HK-2 (cell line): ENCODE results near the gene GAS7.

Source experiments
- DNase-seq: peaks from one replicate; pipeline ENCODE4 v3.0.0-alpha.2; 2018; ENCODE audit not compliant: unreplicated experiment

Gene GAS7

GRCh38 chr17:9981344-9981915 lies 217.0 kb downstream of the GAS7 start:
- no peak for DNase-seq

GRCh38 chr17:9979463-9979995 lies 218.9 kb downstream of the GAS7 start:
- no peak for DNase-seq

- DNase-seq: no peak
Measured at GRCh38 chr17:9977180-9977575, 221.2 kb downstream of the GAS7 start.

GRCh38 chr17:9976283-9977179 lies 221.9 kb downstream of the GAS7 start:
- DNase-seq: no peak

- no peak for DNase-seq
Measured at GRCh38 chr17:9974448-9975381, 223.7 kb downstream of the GAS7 start.

GRCh38 chr17:9973669-9974447 lies 224.5 kb downstream of the GAS7 start:
- no peak for DNase-seq

- no peak for DNase-seq
Measured at GRCh38 chr17:9971991-9972390, 226.4 kb downstream of the GAS7 start.

- no peak for DNase-seq
Measured at GRCh38 chr17:9969301-9969935, 229.0 kb downstream of the GAS7 start.

- DNase-seq: no peak
Measured at GRCh38 chr17:9968881-9969280, 229.5 kb downstream of the GAS7 start.

- no peak for DNase-seq
Measured at GRCh38 chr17:9968008-9968407, 230.4 kb downstream of the GAS7 start.

- DNase-seq: peak; percentile 48
Measured at GRCh38 chr17:9959377-9959981, 238.9 kb downstream of the GAS7 start.

- DNase-seq: no peak
Measured at GRCh38 chr17:9958586-9959281, 239.7 kb downstream of the GAS7 start.

- DNase-seq: no peak
Measured at GRCh38 chr17:9957244-9957643, 241.2 kb downstream of the GAS7 start.

GRCh38 chr17:9956474-9957131 lies 241.8 kb downstream of the GAS7 start:
- no peak for DNase-seq

GRCh38 chr17:9953492-9953891 lies 244.9 kb downstream of the GAS7 start:
- no peak for DNase-seq

- no peak for DNase-seq
Measured at GRCh38 chr17:9951803-9952202, 246.6 kb downstream of the GAS7 start.

GRCh38 chr17:9948928-9949327 lies 249.5 kb downstream of the GAS7 start:
- DNase-seq: no peak

- no peak for DNase-seq
Measured at GRCh38 chr17:9944704-9945103, 253.7 kb downstream of the GAS7 start.

- DNase-seq: no peak
Measured at GRCh38 chr17:9943343-9943742, 255.1 kb downstream of the GAS7 start.
